Activated effector memory CD4-positive, alpha-beta T cell treated with Interleukin-2 at 50 U/mL for 16 hours (primary cell): ENCODE data around the gene DGKB.

Experiments
- DNase-seq: peaks from one replicate; pipeline ENCODE4 v3.0.0-alpha.2; 2020

DGKB gene

GRCh38 chr7:14858866-14859265 is 43.7 kb downstream of the DGKB start:
- no peak for DNase-seq

GRCh38 chr7:14858410-14858809 is 44.1 kb downstream of the DGKB start:
- DNase-seq: no peak

GRCh38 chr7:14855033-14855794 is 47.3 kb downstream of the DGKB start:
- DNase-seq: no peak

DNA sequence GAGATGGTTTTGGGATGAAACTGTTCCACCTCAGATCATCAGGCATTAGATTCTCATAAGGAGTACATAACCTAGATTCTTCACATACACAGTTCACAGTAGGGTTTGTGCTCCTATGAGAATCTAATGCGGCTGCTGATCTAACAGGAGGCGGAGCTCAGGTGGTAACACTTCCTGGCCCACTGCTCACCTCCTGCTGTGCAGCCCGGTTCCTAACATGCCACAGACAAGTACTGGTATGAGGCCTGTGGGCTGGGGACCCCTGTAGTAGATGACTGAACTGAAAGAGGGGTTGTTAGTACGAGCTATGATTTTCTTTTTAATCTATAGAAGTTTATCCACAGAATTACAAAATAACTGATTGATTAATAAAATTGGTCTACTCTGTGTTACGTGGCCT is 48.1 kb downstream of the DGKB start:
- DNase-seq: no peak

DNA sequence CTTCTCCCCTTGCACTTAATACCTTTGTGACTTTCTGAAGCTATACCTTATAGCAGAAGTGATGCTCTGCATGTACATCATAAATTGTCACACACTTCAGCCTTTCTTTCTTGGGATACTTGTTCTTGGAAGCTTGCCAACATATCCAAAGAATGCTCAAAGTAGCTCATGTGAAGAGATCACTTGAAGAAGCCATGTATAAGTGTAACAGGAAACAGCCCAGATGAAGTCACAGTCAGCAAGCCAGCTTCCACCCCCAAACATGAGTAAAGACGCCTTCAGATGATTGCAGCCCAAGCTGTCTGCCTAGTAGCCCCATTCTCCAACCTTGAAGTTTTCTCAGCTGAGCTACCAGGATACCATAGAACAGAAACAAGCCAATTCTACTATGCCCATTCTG is 50.9 kb downstream of the DGKB start:
- no peak for DNase-seq

DNA sequence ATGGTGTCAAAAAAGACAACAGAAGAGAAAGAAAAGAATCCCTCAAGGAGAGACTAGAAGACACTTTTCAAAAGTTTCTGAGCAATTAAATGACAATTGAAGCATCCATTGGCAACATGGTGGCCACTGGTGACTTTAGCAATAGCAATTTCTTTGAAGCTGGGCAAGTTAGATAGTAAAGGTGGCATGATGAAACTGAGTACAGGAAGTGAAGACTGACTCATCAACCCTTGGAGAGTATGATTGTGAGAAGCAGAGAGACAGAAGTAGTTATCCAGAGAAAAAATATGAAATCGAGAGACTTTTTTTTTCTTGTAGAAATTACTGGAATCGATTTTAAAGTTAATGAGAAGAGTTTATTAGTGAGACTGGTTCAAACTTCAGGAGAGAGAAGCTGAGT is 52.5 kb downstream of the DGKB start:
- DNase-seq: no peak

DNA sequence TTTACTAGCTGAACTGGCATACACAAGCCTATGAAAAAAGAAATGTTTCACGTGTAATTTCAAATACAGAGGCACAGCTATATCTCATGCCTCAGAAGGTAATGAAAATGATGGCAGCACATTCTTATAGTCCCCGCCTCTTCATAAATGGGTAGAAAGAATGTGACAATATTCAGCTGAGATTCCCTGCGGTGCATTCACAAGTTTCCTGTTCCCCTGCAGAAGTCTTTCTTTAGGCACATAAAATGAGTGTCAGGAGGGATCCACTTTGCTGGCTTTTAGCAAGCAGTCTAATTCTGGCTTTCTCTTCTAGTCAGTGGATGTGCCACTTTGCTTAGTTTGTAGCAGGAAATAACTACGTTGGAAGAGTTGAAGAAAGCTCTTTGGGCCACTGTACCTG is 56.1 kb downstream of the DGKB start:
- DNase-seq: no peak

- DNase-seq: no peak
Observed at GRCh38 chr7:14843755-14844154, 58.8 kb downstream of the DGKB start.

DNA sequence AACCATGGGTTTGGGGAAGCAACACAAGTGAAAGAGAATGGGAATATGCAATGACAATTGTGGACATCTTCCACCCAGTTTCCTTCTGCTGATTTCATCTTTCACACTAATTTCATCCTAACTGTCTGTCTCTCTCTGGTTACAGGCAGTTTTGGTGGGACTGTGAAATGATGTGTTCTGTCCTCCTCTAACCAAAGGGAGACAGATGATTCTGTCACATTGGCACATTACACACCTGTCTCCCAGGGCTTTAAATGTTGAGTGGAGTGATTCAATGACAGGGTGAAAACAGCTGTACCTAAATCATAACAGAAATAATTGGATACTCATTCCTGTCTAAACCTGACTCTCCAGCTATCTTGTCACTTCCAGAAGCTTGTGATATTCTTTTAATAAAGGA is 60.0 kb downstream of the DGKB start:
- no peak for DNase-seq

- no peak for DNase-seq
Observed at GRCh38 chr7:14841869-14842268, 60.7 kb downstream of the DGKB start.

DNA sequence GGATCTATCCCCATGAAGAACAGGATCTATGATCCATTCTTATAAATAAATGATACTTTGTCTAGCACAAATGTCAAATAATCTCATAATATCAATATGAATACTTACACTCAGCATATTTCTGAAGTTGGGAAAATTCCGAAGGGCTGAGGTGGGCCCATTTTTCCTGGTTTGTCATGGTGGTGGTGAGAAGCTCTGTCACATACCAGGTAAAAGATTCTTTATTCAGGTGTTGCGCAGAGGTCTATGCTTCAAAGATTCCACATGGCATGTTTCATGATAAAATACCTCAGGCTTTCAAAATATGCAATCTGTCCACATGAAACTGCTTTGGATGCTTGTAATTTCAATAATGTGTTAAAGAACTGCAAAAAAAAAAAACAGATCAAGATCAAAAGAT is 61.5 kb downstream of the DGKB start:
- DNase-seq: no peak

GRCh38 chr7:14839307-14839706 is 63.2 kb downstream of the DGKB start:
- no peak for DNase-seq

DNA sequence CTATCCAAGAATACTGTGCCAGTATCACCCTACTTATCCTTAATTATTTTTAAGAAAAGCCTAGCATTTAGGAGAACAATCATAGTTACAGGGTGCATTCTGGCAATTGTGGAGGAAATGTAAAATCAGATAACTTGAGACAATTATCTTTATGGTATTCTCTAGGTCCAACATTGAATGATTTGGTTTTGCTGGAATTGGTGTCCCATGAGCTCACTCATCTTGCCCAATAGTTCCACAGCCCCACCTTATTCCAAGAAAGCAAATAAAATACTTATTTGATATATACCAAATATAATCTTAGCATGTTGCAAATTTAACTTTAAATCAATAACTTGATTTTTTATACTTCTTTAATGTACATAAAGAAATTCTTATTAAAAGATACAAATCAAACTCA is 65.3 kb downstream of the DGKB start:
- DNase-seq: no peak

GRCh38 chr7:14836571-14837189 is 65.9 kb downstream of the DGKB start:
- DNase-seq: no peak

GRCh38 chr7:14836006-14836405 is 66.5 kb downstream of the DGKB start:
- DNase-seq: no peak

- DNase-seq: no peak
Observed at GRCh38 chr7:14835384-14835783, 67.2 kb downstream of the DGKB start.

- no peak for DNase-seq
Observed at GRCh38 chr7:14834883-14835282, 67.7 kb downstream of the DGKB start.

GRCh38 chr7:14834456-14834855 is 68.1 kb downstream of the DGKB start:
- DNase-seq: no peak

- DNase-seq: no peak
Observed at GRCh38 chr7:14833707-14834106, 68.8 kb downstream of the DGKB start.

DNA sequence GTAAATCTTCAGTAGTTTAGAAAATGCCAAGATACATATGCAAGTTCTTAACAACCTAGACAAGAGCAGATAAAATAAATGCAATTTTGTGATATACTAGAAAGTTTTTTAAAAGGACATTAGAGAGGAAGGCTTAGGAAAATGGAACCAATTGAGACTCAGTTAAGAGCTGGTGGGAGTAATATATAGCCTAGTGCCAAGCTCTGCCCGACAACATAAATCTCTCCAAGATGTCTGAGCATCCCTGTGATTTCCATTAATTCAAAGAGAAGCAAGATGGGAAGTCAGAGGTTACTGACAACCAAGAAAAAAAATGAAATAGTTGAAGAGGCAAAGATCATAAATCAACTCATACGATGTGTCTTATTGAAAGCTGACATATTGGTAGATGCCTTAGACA is 74.5 kb downstream of the DGKB start:
- DNase-seq: no peak

DNA sequence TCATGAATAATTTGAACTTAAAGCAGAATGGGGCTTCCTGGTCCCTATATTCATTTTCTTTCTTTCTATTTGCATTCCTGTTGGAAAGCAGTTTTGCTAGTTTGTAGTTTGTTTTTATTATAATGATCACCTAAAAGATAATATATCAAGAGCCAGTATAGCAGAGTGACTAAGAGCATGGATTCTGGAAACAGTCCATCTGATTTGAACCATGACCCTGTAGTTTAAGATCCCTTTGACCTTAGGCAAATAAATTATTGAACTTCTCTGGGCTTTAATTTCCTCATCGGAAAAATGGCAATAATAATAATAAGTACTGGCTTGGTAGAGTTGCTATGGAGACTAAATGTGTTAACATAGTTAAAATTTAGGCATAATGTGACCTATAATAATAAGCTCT is 76.1 kb downstream of the DGKB start:
- DNase-seq: no peak

DNA sequence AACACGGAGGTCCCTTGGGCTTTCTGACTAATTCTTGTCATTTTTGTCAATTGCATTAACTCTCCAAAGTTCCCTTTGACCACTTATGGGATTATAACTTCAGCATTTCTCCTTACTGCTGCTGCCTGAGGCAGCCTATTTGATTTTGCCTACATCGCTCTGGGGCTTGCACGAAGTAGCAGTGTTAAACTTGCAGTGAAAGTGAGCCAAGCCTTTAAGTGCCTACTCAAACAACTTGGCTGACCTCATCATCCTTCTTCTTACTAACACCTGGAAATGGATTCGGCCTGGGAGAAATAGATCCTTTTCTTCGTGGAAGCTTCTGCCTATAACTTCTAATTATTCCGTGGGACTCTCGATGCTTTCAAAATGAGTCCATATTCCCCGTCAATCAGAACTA is 76.6 kb downstream of the DGKB start:
- DNase-seq: no peak

- no peak for DNase-seq
Observed at GRCh38 chr7:14822481-14822854, 80.1 kb downstream of the DGKB start.

- no peak for DNase-seq
Observed at GRCh38 chr7:14821757-14822480, 80.6 kb downstream of the DGKB start.
